Testis (tissue), 2 donors: ENCODE results near the gene RAB35.

Experiments
- CTCF ChIP-seq, 3 experiments: fragments of 450-650 bp in 2 of 3; fragments of 200-600 bp in 1 of 3; sonication (generic) in 1 of 3; IDR thresholded peaks; one replicate each; pipeline ENCODE4 v1.5.1; 2016 to 2019; ENCODE audit warnings: antibody characterized with exemption in 3 of 3, mild to moderate bottlenecking in 2 of 3, moderate library complexity in 1 of 3
- POLR2A ChIP-seq: fragments of 450-650 bp; IDR thresholded peaks from one replicate; pipeline ENCODE4 v1.6.1; 2017; ENCODE audit warnings: antibody characterized with exemption, mild to moderate bottlenecking, moderate library complexity

- TF ChIP-seq CTCF (IDR thresholded peaks at IDR 0.05): no peak
- TF ChIP-seq POLR2A: no peak
Measured at GRCh38 chr12:120139958-120140357, 23.4 kb upstream of the RAB35 start.
